HepG2 (cell line): Measurements from ENCODE around the gene DAD1.

Experiments used
- ARNT ChIP-seq: fragments of 450-650 bp; IDR thresholded peaks from 2 replicates; pipeline ENCODE4 v1.6.1; 2017
- ATF4 ChIP-seq, 2 experiments: fragments of 450-650 bp in 1 of 2; sonication (generic) in 1 of 2; formaldehyde crosslinking; IDR thresholded peaks; 2 replicates each; pipeline versions ENCODE4 v1.5.0 to v1.8.0; 2020 to 2022; ENCODE audit warnings: mild to moderate bottlenecking in 1 of 2, missing genetic modification reagents in 1 of 2
- CC2D1A ChIP-seq: sonication (generic); formaldehyde crosslinking; IDR thresholded peaks from 2 replicates; pipeline ENCODE4 v1.8.1; 2023; ENCODE audit warnings: mild to moderate bottlenecking, missing genetic modification reagents
- CTCF ChIP-seq: sonication (generic); formaldehyde crosslinking; IDR thresholded peaks from 2 replicates; pipeline ENCODE4 v1.5.0; 2020; ENCODE audit warnings: mild to moderate bottlenecking, missing genetic modification reagents, moderate library complexity
- EZH2 ChIP-seq: conservative IDR thresholded peaks from 2 replicates; pipeline ENCODE4 v1.6.1; 2012; ENCODE audit warnings: mild to moderate bottlenecking, low read depth, low read length, moderate library complexity
- FOXP4 ChIP-seq: sonication (generic); formaldehyde crosslinking; IDR thresholded peaks from 2 replicates; pipeline ENCODE4 v1.4.0; 2020; ENCODE audit warnings: missing genetic modification reagents
- NCOA2 ChIP-seq: sonication (generic); formaldehyde crosslinking; IDR thresholded peaks from 2 replicates; pipeline ENCODE4 v1.8.0; 2022; ENCODE audit warnings: inconsistent platforms
- PATZ1 ChIP-seq: sonication (generic); formaldehyde crosslinking; IDR thresholded peaks from 2 replicates; pipeline ENCODE4 v1.4.0; 2020; ENCODE audit warnings: missing genetic modification reagents
- PRMT3 ChIP-seq: sonication (generic); formaldehyde crosslinking; IDR thresholded peaks from 2 replicates; pipeline ENCODE4 v1.8.1; 2022; ENCODE audit warnings: low read depth, mild to moderate bottlenecking, moderate library complexity, missing genetic modification reagents, borderline replicate concordance
- SIN3A ChIP-seq: IDR thresholded peaks from 2 replicates; pipeline ENCODE4 v1.6.1; 2011; ENCODE audit warnings: low read depth, mild to moderate bottlenecking, control low read depth, low read length, borderline replicate concordance
- SOX13 ChIP-seq, 3 experiments: fragments of 450-650 bp in 1 of 3; sonication (generic) in 1 of 3; formaldehyde crosslinking in 1 of 3; IDR thresholded peaks in 2 of 3; conservative IDR thresholded peaks in 1 of 3; 2 replicates each; pipeline versions ENCODE4 v1.5.0 to v1.6.1; 2016 to 2020; ENCODE audit warnings: antibody characterized with exemption in 1 of 3, mild to moderate bottlenecking in 1 of 3, missing compliant biosample characterization in 1 of 3, missing genetic modification reagents in 1 of 3, moderate library complexity in 1 of 3
- ZNF781 ChIP-seq: sonication (generic); formaldehyde crosslinking; IDR thresholded peaks from 2 replicates; pipeline ENCODE4 v1.5.1; 2020; ENCODE audit warnings: borderline replicate concordance, mild to moderate bottlenecking, missing genetic modification reagents; ENCODE audit errors: not compliant biosample characterization
- ZXDC ChIP-seq: sonication (generic); formaldehyde crosslinking; IDR thresholded peaks from 2 replicates; pipeline ENCODE4 v1.5.0; 2020; ENCODE audit warnings: mild to moderate bottlenecking, missing genetic modification reagents

GRCh38 chr14:22583994-22584393, 5.0 kb downstream of the DAD1 start:
- TF ChIP-seq NCOA2 (CRISPR knock-in tag) (no peak), CC2D1A (no peak), ZXDC (CRISPR knock-in tag) (no peak), PATZ1 (CRISPR knock-in tag) (no peak), FOXP4 (no peak), SIN3A (no peak), ATF4 (CRISPR knock-in tag; IDR thresholded peaks at IDR 0.05) (no peak), CTCF (CRISPR knock-in tag) (no peak), ARNT (no peak), ZNF781 (no peak), EZH2 (no peak), PRMT3 (CRISPR knock-in tag) (no peak), SOX13 (IDR thresholded peaks at IDR 0.05) (no peak), SOX13 (CRISPR knock-in tag; conservative IDR thresholded peaks at IDR 0.05 in 1 of 2, IDR thresholded peaks at IDR 0.05 in 1 of 2) (no peak)
